Measurements from ENCODE around the gene IL1R2.

The IL1R2 gene

GRCh38 chr2:101991721-101992145, at the start of gene IL1R2:
Gene IL1R2 (plus strand): TSS chr2:101991960. CDS start chr2:102008576, 16,616 bp downstream.
- TF ChIP-seq, protein P1, sequence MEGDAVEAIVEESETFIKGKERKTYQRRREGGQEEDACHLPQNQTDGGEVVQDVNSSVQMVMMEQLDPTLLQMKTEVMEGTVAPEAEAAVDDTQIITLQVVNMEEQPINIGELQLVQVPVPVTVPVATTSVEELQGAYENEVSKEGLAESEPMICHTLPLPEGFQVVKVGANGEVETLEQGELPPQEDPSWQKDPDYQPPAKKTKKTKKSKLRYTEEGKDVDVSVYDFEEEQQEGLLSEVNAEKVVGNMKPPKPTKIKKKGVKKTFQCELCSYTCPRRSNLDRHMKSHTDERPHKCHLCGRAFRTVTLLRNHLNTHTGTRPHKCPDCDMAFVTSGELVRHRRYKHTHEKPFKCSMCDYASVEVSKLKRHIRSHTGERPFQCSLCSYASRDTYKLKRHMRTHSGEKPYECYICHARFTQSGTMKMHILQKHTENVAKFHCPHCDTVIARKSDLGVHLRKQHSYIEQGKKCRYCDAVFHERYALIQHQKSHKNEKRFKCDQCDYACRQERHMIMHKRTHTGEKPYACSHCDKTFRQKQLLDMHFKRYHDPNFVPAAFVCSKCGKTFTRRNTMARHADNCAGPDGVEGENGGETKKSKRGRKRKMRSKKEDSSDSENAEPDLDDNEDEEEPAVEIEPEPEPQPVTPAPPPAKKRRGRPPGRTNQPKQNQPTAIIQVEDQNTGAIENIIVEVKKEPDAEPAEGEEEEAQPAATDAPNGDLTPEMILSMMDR (IDR thresholded peaks at IDR 0.05; ENCODE audit: insufficient read depth, low read depth, low read length, missing control alignments), result no peak
- DNase-seq (ENCODE audit: low read depth), result no peak
- no peak within 1 kb of the TSS for H3K4me3 ChIP-seq (ENCODE audit: low read depth, low read length)

DNA sequence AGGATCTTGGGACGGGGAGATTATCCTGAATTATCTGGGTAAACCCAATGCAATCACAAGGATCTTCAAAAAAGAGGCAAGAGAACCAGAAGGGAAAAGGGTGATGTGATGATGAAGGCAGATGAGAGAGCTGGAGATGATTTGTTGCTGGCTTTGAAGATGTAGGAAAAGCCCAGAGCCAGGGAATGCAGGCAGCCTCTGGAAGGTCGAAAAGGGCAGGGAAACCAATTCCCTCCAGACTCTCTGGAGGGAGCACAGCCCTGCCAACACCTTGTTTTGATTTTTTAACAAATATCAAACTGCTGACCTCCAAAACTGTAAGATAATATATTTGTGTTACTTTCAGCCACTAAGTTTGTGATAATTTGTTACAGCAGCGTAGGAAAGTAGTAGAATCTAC, 48.9 kb upstream of the IL1R2 start:
- no peak overlapping the region for H3K4me3 ChIP-seq (ENCODE audit: low read depth, low read length)
- no peak for DNase-seq (ENCODE audit: low read depth)
- TF ChIP-seq, protein P1 (IDR thresholded peaks at IDR 0.05; ENCODE audit: insufficient read depth, low read depth, low read length, missing control alignments), result no peak

DNA sequence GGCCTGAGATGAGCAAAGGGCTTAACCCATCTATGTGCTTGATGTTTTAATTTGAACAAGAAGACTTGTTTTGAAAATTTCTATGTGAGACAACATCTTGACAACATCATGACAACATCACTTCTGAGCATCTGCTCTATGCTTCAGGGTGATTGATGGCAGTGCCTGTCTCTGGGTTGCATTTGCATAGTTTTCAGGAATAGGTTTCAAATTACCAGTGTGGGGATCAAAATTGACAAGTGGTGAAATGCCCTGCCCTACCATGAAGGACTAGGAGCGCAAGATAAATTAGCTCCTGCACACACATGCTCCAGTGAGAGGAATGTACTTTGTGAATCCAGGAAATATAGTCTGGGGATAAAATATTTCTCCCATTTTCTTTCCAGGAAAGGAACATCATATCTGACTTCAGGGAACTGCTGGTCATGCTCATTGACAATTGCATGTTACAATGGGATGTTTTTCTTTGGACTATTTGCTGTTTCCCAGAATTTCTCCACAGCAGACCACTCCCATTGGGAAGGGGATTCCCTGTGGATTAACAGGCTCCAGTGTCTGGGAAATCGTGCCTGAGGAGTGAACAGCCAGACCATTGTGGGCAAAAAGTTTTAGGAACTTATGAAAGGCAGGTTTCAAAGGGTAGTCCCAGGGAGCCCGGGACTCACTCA, 45.3 kb upstream of the IL1R2 start:
- no peak for DNase-seq (ENCODE audit: low read depth)
- TF ChIP-seq, protein P1 (IDR thresholded peaks at IDR 0.05; ENCODE audit: insufficient read depth, low read depth, low read length, missing control alignments), result no peak
- H3K4me3 ChIP-seq (ENCODE audit: low read depth, low read length), result no peak overlapping the region

GRCh38 chr2:101947374-101947773, 44.4 kb upstream of the IL1R2 start:
- TF ChIP-seq, protein P1 (IDR thresholded peaks at IDR 0.05; ENCODE audit: insufficient read depth, low read depth, low read length, missing control alignments), result no peak
- no peak overlapping the region for H3K4me3 ChIP-seq (ENCODE audit: low read depth, low read length)
- no peak for DNase-seq (ENCODE audit: low read depth)

GRCh38 chr2:101948625-101949155, 43.1 kb upstream of the IL1R2 start:
- DNase-seq (ENCODE audit: low read depth), result no peak
- TF ChIP-seq, protein P1 (IDR thresholded peaks at IDR 0.05; ENCODE audit: insufficient read depth, low read depth, low read length, missing control alignments), result no peak
- no peak overlapping the region for H3K4me3 ChIP-seq (ENCODE audit: low read depth, low read length)

DNA sequence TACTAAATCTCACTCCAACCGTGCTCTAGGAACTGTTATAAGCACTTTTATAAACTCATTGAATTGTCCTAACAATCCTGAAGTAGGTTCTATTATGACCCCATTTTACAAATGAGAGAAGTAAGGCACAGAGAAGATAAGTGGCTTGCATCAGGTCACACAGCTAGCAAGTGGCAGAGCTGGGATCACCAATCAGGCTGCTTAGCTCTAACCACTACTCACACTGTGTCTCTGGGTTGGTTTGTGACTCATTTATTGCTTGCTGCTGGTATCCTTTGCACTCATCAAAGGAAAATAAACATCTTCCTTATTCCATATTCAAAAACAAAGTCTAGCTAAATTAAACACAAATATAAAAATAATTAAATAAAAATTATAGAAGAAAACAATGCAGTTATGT, 42.5 kb upstream of the IL1R2 start:
- no peak overlapping the region for H3K4me3 ChIP-seq (ENCODE audit: low read depth, low read length)
- TF ChIP-seq, protein P1 (IDR thresholded peaks at IDR 0.05; ENCODE audit: insufficient read depth, low read depth, low read length, missing control alignments), result no peak
- DNase-seq (ENCODE audit: low read depth), result no peak

- TF ChIP-seq, protein P1 (IDR thresholded peaks at IDR 0.05; ENCODE audit: insufficient read depth, low read depth, low read length, missing control alignments), result no peak
- DNase-seq (ENCODE audit: low read depth), result no peak
- no peak overlapping the region for H3K4me3 ChIP-seq (ENCODE audit: low read depth, low read length)
Measured at GRCh38 chr2:101951296-101951695, 40.5 kb upstream of the IL1R2 start.

All from GM12865 (cell line).